CD4-positive, alpha-beta T cell treated with Interleukin-15 for 4 hours (primary cell): ENCODE data around the gene PMS2.
"Not testable (repeated sequence)": the region's sequence is repeated elsewhere in the genome, so short reads cannot be mapped to it uniquely, and the experiment has no call there.

Experiments
- DNase-seq: peaks from one replicate; pipeline ENCODE4 v3.0.0-alpha.2; 2020; ENCODE audit warnings: low spot score

Gene PMS2

GRCh38 chr7:6012355-6013104 is 3.7 kb upstream of the PMS2 start:
- DNase-seq, result no peak

DNA sequence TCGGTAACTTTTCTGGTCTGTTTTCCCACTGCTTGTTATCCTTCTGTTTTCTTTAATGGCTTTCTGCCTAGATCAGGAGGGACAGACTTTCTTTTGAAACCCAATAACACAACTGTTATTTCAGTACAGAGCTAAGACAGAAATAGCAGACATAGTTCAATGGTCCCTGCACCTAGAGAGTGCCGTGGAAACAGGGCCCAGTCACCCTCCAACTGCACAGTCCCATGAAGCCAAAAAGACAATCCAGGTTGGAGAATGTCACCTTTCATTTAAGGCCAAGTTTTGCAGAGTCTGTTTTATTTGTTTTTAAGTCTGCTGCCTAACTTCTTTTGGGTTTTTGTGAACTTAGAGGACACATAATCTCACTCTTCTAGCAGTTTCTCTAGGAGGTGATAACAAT is 2.7 kb upstream of the PMS2 start:
- DNase-seq, result no peak

GRCh38 chr7:6010370-6010769 is 1.5 kb upstream of the PMS2 start:
- not testable (repeated sequence) for DNase-seq

DNA sequence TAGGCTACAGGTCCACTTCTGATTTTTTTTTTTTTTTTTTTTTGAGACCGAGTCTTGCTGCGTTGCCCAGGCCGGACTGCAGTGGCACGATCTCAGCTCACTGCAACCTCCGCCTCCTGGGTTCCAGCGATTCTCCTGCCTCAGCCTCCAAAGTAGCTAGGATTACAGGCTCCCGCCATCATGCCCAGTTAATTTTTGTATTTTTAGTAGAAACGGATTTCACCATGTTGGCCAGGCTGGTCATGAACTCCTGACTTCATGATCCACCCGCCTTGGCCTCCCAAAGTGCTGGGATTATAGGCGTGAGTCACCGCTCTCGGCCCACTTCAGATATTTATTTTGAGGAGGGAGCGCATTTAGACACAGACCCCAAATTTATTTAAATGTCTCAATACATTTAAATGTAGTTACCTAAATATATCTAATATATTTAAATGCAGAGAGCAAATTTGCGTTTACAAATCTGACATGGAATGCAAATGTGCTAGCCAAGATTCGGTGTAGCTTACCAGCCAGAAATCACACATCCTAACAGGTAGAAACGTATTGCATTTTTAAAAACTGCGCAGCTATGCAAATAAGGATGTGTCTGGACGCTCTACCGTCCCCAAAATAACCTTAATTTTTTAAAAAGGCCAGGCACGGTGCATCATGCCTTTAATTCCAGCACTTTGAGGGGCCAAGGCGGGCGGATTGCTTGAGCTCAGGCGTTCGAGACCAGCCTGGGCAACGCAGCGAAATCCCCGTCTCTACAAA is 836 bp downstream of the PMS2 start:
- DNase-seq, result not testable (repeated sequence)

DNA sequence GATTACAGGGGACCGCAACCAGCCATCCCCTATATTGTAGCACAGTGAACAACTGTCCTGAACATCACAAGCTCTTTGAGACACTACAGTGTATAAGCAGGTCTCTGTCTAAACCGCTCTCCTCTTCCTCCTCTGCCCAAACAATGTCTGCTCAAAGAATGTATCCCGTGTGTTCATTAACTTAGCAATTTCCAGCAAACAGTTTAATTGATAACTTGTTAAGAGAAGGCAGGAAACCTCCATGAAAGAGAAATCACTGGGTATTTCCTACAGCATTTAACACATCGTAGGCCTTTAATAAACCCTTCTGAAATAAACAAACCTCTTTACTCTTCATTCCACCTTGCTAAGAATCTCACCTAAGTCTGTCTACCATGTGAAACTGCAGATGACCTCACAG is 1.5 kb downstream of the PMS2 start:
- no peak for DNase-seq

DNA sequence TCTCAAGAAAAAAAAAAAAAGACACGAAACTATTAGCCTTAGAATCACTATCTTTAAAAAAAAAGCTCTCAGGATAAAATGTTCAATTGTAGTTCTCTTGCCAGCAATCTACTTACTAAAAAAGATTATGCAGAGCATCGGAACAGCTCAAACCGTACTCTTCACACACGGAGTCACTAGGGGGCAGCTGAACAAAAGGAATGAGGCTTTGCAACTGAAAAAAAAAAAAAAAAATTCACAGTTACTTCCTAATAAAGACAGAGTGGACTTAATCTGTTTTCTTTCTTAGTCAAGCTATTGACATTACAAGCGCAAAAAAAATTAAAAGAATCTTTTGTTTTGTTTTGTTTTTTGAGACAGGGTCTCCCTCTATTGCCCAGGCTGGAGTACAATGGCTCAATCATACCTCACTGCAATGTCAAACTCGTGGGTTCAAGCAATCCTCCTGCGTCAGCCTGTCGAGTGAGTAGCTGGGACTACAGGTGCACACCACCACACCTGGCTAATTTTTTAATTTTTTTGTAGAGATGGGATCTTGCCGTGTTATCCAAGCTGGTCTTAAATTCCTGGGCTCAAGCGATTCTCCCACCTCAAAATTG is 11.5 kb downstream of the PMS2 start:
- DNase-seq, result peak; percentile 55

GRCh38 chr7:5987061-5987460 is 21.8 kb downstream of the PMS2 start:
- not testable (repeated sequence) for DNase-seq

DNA sequence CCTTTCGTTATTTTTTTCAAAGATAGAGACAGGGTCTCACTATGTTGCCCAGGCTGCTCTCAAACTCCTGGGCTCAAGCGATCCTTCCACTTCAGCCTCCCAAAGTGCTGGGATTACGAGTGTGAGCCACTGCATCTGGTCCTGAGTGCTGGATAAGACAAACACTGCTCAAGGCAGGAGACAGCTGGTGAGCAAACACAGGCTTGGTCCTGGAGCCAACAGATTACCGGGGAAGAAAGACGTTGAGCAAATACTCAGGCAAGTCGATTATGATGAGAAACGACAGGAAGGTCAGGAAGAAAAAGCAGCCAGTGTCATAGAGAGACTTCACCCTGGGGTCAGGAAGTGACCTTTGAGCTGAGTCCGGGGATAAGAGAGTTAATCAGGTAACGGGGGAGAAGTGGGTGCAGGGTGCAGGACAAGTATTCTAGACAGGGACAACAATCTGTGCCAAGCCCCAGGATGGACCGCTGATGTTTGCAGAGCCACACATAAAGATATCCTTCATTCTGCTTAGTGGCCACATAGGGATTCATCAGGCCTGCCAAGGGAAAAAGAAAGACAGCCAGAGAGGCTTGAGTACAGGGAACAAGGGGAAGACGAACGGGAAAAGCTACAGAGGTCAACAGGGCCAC is 29.1 kb downstream of the PMS2 start:
- DNase-seq, result not testable (repeated sequence)

DNA sequence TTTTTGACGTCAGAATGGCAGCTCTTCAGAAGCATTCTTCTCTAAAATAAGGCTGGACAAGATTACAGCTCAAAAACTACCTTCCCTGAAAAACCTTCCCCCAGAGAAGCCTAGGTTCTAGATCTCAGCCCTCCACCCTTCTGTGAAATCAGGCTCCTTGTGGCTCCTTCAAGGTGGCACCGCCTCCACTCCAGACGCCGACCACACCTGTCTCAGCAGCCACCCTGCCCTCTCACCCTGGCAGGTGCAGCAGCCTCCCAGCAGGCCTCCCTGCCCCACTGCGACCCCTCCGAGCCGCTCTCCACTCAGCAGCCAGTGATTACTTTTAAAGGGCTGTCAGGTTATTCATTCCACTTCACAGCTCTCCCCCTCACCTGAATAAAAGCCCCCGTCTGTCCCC is 35.3 kb downstream of the PMS2 start:
- not testable (repeated sequence) for DNase-seq

DNA sequence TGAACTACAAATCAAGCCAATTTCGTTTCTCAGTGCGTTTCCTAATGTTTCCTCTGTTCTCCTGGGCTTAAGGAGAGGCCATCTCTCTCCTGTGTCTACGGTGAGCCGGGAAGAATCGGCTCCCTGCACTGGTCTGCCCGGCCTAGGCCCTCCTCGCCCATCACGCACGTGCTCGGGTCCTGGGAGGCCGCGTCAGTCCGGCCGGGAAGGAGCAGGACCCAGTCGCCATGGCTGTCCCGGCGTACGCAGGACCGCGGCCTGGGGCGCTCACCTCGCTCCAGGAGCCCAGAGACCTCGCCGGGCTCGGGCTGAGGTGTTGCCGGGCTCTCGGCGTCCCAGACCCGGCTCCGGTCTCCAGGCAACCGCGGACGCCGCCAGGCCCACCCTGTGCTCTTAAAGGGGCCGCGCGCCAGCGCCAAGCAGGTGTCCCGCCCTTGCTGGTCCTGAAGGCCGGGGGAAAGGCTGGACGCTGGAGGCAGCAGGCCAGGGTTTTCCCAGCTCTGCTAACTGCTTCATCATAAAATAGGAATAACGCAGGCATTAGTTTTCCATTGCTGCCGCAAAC is 38.4 kb downstream of the PMS2 start, which contains the start of gene RSPH10B:
Gene RSPH10B (minus strand): TSS at position 343 of the 565 bp plus-strand sequence. CDS start 3,573 bp downstream, outside the sequence.
- not testable (repeated sequence) for DNase-seq

DNA sequence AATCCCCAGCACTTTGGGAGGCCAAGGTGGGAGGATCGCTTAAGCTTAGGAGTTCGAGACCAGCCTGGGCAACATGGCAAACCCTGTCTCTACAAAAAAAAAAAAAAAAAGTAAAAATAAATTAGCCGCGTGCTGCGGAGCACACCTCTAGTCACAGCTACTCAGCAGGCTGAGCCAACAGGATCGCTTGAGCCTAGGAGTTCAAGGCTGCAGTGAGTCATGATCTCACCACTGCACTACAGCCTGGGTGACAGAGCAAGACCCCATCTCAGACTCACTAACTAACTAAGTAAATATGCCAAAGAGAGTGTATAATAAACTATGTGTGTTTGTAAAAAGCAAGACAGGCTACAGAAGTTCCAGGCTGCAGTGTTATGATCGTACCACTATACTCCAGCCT is 45.0 kb downstream of the PMS2 start:
- not testable (repeated sequence) for DNase-seq

GRCh38 chr7:5963205-5963604 is 45.6 kb downstream of the PMS2 start:
- not testable (repeated sequence) for DNase-seq

DNA sequence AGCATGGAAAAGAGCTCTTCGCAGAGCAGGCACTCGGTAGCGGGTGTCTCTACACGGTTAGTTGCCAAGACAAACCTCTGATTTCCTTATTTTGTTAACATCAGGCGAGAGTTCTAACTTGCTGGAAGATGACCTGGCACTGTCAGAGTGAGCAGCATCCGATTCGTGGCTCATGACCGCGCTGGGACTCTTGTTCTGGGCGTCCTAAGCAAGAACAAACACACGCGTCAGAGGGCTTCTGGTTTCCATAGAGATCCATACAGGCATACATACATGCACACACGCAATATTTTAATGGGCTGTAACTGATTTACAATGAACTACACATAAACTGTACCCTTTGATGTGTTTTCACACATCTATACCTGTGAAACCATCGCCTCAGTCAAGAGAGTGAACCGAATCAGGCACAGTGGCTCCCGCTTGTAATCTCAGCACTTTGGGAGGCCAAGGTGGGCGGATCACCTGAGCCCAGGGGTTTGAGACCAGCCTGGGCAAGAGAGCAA is 73.9 kb downstream of the PMS2 start:
- not testable (repeated sequence) for DNase-seq

- DNase-seq, result not testable (repeated sequence)
Observed at GRCh38 chr7:5931905-5932644, 76.8 kb downstream of the PMS2 start.

DNA sequence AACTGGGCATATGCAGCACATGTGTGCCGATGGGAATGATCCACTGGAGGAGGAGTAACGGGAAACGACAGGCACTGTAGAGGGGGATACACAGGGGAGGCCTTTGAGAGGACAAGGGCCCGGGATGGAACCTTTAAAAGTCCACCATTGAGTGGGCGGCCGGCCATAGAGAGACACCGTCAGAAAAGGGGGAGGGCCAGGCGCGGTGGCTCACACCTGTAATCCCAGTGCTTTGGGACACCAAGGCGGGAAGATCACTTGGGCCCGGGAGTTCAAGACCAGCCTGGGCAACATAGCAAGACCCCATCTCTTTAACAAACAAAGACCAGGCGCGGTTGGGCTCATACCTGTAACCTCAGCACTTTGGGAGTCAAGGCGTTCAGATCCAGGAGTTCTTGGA is 77.6 kb downstream of the PMS2 start:
- DNase-seq, result not testable (repeated sequence)

DNA sequence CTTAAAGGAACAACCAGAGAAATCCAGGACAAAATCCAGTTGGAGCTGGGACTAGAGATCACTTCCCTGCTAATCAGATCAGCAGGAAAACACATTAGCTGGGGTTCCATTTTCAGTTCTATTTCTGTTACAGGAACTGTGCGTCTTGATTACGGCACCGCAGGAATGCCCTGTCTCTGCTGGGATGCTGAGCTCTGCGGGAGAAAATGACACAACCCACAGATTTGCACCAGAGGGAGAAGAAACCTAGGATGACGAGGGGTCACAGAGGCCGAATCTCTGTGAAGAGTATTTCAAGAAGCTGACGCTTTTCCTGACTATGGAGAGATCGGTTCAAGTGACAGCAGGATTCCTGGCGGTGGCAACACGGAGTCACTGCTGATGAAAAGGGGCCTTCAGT is 78.6 kb downstream of the PMS2 start:
- not testable (repeated sequence) for DNase-seq

GRCh38 chr7:5926263-5926870 is 82.5 kb downstream of the PMS2 start:
- not testable (repeated sequence) for DNase-seq

- DNase-seq, result not testable (repeated sequence)
Observed at GRCh38 chr7:5924630-5925029, 84.2 kb downstream of the PMS2 start.

DNA sequence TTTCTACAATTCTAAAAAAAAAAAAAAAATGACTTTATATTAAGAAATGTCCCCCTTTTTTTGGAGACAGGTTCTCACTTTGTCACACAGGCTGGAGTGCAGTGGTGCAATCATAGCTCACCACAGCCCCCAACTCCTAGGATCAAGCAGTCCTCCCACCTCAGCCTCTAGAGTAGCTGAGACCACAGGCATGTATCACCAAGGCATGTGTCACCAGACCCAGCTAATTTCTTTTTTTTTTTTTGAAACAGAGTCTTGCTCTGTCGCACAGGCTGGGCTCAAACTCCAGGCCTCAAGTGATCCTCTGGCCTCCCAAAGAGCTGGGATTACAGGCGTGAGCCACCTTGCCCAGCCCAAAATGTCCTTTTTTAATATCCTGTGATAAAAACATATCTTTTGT is 84.7 kb downstream of the PMS2 start:
- DNase-seq, result not testable (repeated sequence)
